NCI-H69 (cell line): Measurements from ENCODE around the gene VSNL1.

Experiments
- DNase-seq: peaks from one replicate; lab custom pipeline; 2025; lab: John Stamatoyannopoulos, UW

The VSNL1 gene

DNA sequence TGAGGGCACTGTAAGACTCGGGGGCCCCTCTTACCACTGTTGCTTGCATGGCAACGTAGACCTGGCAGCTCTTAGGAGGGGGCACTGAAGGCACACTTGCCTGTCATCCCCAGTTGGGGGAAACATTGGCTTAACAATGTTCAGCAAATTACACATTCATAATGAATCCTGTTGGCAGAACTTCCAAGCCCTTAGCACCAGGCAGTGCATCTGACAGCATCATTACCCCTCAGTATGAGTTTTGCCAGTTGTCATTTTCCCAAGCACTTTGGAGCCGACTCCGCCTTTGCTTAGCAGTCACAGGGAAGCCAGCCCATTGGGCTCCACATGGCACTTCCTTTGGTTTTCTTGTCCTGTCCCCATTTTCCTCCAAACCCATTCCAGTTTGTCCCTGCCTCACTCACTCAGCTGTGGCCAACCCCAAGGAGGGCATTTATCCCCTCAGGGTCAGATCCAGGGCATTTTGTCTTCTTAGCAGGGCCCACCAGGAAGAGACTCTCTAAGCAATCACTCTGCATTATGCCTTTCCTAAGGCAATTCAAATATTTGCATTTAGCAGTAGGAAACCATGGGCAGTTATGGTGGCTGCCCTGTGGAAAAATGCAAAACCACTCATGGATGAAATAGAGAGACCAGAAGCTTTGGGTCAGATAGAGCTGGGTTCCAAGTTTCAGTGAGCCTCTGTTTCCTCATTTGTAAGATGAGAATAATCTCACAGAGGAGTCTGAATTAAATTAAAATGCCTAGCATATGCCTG is 73.9 kb downstream of the VSNL1 start:
- DNase-seq, result peak; percentile 14

DNA sequence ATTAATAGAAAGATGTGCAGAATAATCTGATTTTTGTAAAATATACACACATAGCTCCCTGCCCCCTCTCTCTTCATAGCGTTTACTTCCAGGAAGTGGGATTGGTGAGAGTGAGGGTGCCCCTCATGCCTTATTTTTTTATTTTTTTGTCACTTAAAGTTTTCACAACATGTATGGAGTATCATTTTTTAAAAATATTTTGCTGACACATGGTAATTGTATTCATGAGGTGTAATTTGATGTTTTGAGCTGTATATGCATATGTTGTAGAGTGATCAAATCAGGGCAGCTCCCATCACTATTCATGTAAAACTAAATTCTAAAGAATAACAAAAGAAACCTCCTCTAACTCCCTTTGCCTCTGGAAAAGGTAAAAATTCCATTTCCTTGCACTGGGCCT is 74.7 kb downstream of the VSNL1 start:
- DNase-seq, result no peak

DNA sequence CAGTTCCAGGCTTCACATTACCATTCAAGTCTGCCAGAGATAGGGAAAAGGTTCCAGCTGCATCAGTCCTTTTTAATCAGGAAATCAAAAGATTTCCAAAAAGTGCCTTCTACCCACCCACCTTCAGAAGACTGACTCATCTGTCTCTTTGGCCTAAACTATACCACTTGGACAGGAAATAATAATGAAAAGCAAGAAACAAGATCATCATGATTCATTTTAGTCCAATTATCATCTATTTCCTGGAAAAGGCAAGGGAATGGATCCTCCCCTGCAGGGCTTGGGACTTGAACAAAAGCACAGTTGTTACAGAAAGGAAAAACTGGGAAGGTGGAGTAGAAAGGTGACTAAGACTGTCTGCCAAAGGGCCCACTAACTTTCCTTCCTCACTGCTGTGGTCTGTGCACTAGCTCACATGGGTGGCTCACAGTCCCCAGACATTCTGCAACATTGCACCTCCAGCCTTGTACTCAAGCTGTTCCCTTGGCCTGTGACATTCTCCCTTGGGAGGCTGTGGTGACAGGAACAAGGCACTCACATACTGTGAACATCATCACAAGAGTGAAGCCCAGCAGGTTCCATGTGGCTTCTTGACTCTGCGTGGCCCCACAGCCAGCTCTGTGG is 75.3 kb downstream of the VSNL1 start:
- DNase-seq, result no peak

DNA sequence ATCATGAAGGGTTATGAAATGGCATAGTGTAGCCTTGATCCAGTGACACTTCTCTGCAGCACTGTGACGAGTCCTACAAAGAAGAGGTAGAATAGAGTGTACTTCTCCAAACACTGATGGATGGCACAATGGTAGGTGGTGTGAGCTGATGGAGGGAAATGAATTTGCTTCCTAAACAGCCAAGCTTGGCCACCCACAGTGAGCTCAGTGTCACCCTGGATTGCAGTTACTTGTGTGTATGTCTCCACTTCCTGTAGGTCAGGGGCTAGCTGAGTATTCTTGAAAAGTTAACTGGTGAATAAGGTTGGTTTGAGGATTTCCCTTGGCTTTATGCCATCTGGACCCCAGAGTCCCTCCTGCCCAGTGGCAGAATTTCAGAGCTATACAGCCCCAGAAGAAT is 75.9 kb downstream of the VSNL1 start:
- DNase-seq, result no peak

DNA sequence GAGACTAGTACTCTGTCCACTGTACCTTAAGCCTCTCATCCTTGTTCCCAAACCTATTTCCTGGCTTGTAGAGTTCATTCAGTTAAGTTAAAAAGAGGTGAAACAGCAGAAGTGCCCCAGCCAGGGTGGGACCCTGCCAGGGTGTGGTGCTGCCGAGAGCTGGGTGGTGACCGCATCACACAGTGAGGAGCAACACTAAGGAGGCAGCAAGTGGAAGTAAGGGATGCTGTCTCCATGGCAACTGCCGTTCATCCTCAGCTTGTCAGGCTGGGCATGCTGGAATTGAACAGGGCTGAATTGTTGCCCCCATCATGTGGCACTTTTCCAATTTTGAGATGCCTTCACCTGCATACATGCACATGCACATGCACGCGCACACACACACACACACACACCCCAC is 77.0 kb downstream of the VSNL1 start:
- no peak for DNase-seq

DNA sequence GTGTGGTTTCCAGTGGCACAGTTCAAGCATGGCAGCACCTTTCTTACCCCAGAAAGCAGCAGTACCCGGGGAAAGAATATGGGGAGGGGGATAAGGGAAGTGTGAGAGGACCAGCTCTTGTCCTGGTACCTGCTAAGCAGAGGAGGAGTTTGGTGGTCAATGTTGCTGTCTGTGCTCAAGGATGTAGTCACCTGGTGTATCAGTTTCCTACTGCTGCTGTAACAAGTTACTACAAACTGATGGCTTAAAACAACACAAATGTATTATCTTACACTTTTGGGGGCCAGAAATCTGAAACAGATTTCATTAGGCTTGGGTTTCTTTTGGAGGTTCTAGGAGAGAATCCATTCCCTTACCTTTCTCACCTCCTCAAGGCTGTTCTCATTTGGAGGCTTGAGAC is 77.5 kb downstream of the VSNL1 start:
- DNase-seq, result no peak

DNA sequence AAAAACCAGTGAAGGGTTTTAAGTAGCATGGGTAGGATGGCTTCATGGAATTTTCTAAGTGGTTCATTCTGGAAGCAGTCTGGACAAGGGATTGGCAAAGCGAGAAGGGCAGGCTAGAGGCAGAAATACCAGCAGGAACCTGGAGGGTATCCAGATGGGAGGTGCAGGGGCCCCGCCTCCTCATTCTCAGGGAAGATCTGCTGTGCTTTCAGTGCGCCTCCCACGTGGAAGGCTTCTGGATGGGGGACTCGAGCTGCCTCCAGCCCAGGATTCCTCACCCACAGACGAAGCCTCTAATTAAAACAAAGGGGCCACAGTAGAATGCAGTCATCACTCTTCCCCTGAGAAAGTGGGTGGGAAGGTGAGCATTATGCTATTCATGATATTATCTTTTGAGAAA is 79.8 kb downstream of the VSNL1 start:
- DNase-seq, result peak; percentile 29

DNA sequence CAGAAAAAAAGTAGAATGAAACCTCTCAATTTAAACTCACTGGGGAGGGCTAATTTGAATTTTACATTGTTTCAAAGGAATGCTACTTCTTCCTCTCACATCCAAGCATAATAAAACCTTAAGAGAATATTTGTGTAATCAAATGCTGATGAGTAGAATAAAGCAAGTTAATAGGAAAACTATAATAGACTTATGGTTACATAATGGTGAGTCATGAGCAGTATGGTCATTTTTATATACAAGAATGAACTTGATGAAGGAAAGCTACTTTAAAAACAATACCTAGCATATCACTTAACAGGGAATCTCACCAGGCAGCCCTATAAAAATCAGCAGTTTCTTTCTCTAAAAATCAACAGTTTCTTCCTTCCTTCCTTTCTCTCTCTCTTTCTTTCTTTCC is 80.3 kb downstream of the VSNL1 start:
- no peak for DNase-seq

DNA sequence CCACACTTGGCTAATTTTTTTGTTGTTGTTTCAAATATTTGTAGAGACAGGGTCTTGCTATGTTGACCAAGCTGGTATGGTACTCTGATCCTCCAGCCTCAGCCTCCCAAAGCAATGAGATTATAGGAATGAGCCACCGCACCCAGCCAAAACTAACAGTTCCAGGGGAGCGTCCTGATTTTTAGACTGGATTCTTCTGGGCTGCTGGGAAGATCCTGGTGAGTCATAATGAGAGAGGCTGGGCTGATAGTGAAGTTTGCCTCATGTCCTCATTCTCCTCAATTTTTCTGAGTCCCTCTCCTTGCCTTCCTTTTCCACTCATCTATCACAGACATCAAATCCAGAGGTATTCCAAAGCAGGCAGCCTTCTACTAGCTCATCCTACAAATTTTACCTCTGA is 81.3 kb downstream of the VSNL1 start:
- no peak for DNase-seq

DNA sequence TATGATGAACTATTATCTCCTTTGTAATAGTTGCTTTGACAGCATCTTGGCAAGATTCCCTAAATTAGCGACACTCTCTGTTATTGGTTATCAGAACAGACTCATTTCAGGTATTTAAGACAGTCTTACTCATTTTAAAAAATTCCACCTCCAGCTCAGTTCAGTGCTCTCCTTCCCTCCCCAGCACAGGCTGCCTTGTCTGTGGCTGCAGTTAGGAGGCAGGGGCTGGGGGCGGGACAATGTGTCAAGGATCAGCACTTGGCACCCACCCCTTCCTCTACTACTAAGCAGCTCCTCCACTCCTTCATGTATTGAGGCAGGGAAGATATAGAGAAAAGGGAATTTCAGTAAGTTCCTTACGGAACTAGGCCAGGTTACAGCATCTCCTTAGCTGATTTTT is 85.0 kb downstream of the VSNL1 start:
- no peak for DNase-seq

DNA sequence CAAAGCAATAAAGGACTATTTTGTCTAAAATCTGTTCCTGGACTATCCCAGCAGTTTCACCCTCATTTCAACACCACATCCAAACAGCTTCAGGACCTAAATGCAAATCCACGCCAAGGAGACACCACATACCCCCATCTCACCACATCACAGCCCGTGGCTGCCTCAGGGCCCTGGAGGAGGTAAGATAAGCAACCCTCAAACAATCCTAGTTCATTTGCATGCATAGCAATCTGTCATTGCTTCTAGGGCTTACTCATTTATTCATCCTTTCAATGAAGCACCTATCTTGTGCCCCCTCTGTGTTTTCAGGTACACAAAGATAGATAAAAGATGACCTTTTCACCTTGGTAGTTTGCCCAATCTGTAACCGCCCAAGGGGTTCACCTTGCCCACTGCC is 86.5 kb downstream of the VSNL1 start:
- no peak for DNase-seq

DNA sequence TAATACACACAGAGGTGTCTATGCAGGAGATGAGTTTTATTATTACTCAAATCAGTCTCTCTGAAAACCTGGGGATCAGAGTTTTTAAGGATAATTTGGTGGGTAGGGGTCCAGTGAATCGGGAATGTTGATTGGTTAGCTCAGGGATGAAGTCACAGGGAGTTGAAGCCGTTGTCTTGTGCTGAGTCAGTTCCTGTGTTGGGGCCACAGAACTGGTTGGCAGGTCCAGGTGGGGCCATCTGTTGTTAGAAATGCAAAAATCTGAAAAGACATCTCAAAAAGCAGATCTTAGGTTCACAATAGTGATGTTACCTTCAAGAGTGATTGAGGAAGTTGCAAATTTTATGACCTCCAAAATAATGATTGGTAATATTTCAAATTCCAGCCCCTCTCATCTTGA is 86.9 kb downstream of the VSNL1 start:
- DNase-seq, result no peak

DNA sequence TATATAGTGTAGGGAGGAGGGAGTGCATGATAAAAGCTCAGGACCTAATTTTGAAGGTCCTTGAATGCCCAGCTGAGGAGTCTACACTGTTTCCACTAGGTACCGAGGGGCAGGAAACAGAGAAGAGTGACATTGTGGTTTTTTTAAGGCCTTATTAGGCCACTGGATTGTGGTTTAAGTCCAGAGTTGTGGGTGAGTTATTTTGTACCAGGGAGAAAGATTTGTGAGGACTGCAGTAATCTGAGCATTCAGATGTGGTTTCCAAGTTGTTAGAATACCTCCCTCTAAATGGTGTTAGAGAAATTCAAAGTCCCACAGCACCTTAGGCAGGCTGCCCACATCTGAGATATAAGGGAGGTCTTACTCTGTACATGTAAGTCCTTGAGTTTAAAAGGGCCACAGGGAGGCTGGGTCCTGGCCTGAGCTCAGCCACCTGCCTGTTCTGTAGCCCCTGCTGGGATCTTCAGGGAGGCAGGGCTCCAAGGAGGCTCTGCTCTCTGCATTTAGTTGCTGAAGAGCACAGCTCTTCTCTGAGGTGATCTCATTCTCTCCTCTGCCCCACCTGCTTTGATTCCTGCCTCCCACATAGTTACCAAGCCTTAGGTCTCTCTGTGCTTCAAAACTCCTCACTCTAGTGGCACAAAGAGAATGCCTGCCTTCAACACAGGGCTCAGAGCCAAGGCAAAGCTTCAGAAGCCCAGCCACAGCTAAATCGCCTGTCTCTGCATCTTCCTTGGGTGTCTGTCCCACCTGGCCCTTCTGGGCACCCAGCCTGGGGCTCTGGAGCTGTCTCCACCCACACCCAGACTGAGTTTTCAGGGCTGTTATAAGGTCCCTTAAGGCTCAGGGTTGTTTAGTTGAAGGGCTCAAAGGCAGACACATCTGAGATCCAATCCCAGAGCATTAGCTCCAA is 88.1 kb downstream of the VSNL1 start:
- DNase-seq, result no peak

DNA sequence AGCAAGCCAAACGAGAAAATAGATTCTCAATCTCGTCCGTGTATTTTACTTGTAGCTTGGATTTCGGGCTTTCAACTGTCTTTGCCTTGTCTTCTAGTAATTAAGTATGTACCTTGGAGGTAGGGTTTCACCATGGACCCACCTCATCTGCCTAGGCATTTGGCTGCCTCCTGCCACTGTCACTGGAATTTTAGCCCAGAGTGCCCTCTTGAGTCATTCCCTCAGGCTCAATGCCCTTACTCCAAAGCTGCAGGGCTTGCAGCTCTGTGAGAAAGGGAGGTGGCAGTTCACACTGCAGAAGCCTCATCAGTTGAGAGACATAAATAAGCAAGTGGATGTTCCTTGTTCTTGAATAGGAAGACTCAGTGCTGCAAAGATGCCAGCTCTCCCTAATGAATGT is 89.6 kb downstream of the VSNL1 start:
- no peak for DNase-seq

DNA sequence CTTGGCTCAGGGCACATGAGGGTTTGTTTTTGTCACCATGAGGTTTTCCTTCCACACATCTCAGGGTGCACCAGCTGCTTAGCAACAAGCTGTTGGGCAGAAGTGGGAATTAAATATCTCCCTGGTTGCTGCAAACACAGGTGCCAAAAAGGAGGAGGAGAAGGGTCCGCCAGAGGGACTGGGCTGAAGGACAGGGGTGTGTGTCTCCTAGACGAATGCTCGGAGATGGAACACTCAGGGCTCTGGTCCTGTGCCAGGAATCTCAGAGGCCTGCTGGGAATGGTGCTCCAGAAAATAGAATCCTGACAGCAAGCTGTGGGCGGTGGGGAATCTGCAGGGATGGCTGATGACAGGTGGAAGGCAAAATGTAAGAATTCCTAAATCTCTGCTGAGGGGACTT is 94.5 kb downstream of the VSNL1 start:
- no peak for DNase-seq

DNA sequence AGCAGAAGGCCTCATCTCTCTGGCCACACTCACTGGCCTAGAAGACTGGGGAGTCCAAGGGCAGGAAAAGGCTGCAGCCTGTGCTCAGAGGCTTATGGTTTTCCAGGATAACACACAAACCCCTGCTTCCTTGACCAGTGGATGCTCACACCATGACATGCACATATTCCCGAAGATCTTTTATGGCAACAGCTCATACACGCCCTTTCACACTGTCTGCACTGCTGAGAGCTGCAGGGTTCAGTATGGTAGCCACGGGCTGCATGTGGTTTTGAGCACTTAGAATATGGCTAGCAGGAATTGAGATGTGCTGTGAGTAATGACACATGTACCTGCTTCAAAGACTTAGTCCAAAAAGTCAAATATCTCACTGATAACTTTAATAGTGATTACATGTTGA is 95.8 kb downstream of the VSNL1 start:
- no peak for DNase-seq

DNA sequence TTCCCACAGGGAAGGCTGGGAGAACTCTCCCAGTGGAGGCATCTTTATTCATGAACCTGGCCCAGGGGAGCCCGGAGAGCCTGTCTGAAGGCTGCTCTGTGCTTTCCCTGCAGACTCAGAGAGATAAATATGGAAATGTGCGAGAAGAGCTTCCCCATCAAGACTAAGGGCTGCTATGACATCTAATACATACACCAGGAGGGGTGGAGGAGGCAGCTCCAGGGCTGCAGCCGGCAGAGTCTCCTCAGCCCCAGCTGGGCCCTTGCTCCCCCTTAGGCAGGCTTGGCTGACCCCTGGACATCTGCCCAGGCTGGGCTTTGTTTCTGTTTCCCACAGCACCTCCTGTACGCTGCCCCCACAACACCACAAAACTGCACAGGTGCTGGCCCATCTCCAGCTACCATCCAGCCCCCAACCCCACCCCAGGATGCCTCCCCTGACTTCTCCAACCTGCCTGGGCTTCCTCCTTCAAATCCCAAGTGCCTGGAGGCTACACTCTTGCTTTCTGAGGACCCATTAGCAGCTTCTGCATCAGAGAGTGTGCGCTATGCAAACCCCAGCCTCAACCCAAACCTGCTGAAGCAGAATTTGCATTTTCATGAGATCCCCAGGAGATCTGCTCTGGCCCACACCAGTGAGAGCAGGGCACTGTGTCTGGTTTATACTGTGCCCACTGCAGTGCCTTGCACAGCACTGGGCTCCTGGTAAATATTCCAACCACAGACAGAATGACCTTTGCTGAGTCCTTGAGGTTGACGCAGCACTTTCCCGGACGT is 96.8 kb downstream of the VSNL1 start:
- DNase-seq, result no peak

DNA sequence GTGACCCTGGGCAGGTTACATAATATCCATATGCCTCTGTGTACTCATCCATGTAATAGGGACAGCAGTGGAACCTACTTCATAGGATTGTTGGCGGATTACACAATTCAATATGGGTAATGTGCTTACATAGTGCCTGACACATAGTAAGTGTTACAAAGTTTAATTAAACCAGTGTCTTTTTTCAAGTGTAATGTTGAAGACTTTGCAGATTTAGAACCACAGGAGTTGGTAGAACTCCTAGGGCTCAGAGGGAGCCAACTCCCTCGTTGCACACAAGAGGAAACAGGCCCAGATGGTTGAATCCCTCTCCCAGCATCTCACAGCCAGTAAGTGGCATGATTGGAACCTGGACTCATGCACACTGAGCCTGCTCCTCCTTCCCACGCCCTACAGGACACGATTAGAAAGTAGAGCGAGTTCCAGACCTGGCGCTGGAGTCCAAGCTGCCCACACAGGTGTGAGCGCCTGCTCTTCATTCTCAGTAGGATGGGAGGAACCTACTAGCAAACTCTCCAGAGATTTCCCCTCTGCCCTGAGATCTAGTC is 97.8 kb downstream of the VSNL1 start:
- no peak for DNase-seq

DNA sequence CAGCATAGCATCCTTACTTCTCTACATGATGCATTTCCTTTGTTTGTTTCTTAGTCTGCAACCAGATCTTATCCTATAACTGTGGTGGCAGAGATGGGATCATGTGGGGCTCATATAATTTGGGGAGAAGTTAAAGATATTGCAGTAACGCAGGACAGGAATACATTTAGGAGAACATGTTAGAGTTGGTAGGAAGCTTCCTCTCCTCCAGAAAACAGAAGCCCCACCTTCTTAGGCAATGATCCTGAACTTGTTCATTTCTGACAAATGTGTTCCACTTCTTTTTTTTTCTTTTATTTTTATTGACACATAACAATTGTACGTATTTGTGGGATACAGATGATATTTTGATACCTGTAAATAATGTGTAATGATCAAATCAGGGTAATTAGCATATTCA is 99.9 kb downstream of the VSNL1 start:
- DNase-seq, result no peak

DNA sequence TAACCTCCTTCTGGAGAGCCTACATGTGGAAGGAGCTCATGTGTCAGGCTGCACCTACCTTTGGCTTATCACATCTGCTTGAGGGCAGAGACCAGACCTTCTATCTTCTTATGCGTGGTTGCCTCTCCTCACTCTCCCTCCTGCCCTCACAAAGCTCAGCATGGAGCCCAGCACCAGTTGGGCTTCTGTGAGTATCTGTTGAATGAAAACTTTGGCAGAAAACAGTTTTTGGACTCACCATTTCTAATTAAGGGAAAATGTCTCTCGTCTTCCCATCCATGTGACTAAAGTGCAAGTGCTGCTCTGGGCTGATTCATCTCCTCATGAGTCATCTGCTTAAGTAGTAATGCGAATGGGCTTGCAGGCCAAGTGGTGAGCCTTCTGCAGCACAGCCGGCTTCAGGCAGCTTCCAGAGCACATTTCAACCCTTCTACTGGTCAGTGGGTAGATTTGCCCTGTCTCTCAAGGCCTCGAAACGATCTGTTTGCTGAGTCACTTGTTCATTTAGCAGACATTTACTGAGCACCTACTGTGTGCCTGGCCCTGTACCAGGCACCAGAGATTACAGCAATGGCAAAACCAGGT is 102.6 kb downstream of the VSNL1 start:
- DNase-seq, result no peak

DNA sequence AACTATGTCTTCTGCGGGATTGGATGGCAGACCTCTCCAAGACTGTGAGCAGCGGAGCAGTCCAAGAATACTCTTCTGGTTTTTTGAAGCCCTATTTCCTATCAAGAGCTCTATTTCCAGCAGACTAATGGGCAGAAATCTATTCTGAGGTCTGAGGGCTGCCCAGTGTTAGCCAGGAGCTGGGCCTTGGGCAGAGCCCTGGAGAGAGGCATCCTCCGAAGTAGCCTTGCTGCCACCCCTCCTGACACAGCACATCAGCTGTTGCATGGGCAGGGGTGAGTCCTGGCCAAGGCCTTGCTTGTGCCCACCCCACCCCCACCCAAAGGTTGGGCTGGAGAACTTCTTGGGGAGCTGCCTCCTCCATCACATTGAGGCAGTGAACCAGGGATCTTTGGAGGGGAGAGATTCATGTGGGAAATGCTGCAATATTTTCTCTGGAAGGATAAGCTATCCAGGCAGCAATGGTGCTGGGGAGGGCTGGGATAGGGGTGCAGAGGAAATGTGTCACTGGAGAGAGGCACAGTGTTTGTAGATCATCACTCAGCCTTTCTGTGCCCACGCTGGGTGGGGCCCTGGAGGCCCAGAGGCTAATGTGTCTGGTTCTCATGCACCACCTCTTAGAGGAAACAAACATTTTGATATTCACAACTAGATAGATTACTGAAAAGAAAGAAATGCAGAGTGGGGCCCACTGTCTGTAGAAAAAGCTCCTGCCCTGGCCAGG is 104.7 kb downstream of the VSNL1 start:
- DNase-seq, result no peak
